Activated CD4-positive, alpha-beta memory T cell treated with anti-CD3 and anti-CD28 coated beads, Interleukin-2, amount 10 ng/mL, durations not matched to agents 7 days and 5 days (primary cell): ENCODE results near the gene CEMIP2. TPM values are rescaled to one million over a fixed set of nuclear protein-coding genes. Genes with fewer than 3 reads are reported as not detected.

ENCODE experiments used
- CTCF ChIA-PET: fragments of 350-600 bp; sonication (Branson Sonifier 250); formaldehyde crosslinking; loops from one replicate; lab custom pipeline; 2021; ENCODE audit warnings: antibody characterized with exemption, inconsistent platforms; lab: Charles Lee
- POLR2A ChIA-PET: fragments of 350-600 bp; sonication (Branson Sonifier 250); formaldehyde crosslinking; loops from one replicate; lab custom pipeline; 2021; ENCODE audit warnings: antibody characterized with exemption; lab: Charles Lee
- DNase-seq: peaks from one replicate; pipeline ENCODE4 v3.0.0-alpha.2; 2020
- H3K27ac Mint-ChIP-seq: one replicate; pipeline ENCODE4 v1.8.0; 2021; ENCODE audit warnings: mild to moderate bottlenecking, mixed read lengths
- H3K27me3 Mint-ChIP-seq: one replicate; pipeline ENCODE4 v1.8.0; 2021; ENCODE audit warnings: mixed read lengths
- H3K36me3 Mint-ChIP-seq: one replicate; pipeline ENCODE4 v1.8.0; 2021; ENCODE audit warnings: low read depth, mixed read lengths
- H3K4me1 Mint-ChIP-seq: one replicate; pipeline ENCODE4 v1.8.0; 2021; ENCODE audit warnings: mixed read lengths
- H3K4me3 Mint-ChIP-seq: one replicate; pipeline ENCODE4 v1.8.0; 2021; ENCODE audit warnings: mild to moderate bottlenecking, mixed read lengths
- H3K9me3 Mint-ChIP-seq: one replicate; pipeline ENCODE4 v1.8.0; 2021; ENCODE audit warnings: mixed read lengths
- total RNA-seq, 2 experiments: library from RNA; stranded (reverse); gene quantifications; one replicate each; pipeline ENCODE4 v1.2.3, GENCODE V29; 2021

CEMIP2 gene
- total RNA-seq, 2 experiments from 2014 or later: 137 to 140 TPM

DNA sequence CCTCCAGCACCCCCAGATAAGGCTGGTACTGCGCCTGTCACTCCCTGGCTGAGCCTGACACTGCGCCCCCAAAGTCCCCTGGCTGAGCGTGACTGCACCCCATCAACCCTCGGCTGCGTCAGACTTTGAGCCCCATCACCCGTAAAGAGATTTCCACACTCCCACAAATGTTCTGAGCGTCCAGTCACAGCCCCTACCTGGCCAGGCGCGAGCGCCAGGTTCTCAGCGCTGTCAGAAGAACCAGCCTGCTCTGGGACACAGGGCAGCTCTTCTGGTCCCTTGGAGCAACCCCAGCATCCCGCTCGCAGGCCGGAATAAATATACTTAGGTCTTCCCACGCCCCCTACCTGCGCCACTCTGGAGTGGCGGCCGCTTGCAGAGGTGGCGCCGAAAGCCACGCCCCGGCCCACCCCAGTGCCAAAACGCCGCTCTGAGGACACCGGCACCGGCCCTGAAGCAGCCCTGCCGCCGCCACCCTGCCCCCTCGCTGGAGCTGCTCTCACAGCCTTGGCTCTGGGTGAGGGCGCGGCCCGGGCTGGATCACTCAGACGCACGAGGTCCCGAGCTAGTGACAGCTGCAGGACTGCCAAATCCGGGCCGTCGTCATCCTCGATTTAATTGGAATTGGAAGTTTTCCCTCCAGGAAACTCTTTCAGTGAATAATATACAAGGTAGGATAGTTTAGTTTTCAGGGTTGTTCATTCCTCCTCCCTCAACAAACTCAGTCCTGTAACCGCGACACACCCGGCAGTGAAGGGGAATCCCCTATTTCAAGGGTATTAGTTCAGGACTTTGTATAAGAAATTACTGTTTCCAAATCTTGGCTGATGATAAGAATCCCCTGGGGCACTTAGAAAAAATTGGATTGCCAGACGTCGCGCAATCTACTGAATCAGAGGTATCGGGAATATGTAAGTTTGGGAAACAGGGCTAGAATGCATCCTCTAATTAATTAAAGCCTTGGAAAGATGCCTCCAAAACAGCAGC lies 1.2 kb upstream of the CEMIP2 start:
- CTCF ChIA-PET: interaction anchor here (0.7 to 5.8 kb wide), 16 partner anchors 9 to 484 kb away, joined by 3 to 65 read pairs (median 4); no protein-coding TSS in a partner anchor
- Mint-ChIP-seq H3K27me3 (no peaks in the 10 kb centered on the region), H3K36me3 (peaks cover 25% of the 10 kb centered on the region), H3K4me1 (peaks cover 24% of the 10 kb centered on the region), H3K9me3 (no peaks in the 10 kb centered on the region), H3K4me3 (peak overlapping the region; percentile 84), H3K27ac (peak overlapping the region; percentile 81)
- DNase-seq: peak; percentile 73
- POLR2A ChIA-PET: interaction anchor here (0.6 to 7.0 kb wide), 17 partner anchors 11 to 255 kb away, joined by 3 to 182 read pairs (median 4); partner anchors contain the start of genes ABHD17B and C9orf85

DNA sequence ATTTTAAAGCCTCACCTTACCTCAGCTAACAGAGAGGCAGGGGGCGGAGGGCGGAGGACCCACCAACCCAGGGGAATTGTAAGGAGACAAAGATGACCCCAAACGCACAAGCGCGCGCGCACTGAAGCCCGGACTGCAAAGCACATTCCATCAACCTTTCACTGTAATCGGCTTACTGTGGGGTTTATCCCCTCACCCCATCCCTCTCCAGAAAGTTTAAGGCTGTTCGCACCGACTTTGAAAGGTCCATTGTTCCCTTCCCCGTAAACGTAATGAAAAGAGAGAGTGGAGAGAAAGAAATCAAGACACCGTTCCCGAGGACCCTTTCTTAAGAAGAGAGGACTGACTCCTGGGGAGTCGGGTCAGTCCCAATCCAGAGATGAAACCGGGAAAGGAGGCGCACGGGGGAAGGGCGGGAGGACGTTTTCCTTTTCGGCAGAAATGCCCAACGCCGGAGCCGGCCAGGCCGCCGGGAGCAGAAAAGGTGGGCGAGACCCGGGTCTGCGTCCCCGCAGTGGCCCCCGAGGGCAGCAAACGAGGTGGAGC lies 464 bp downstream of the CEMIP2 start:
- H3K27me3 Mint-ChIP-seq: no peaks in the 10 kb centered on the region
- POLR2A ChIA-PET: interaction anchor here (0.6 to 7.0 kb wide), 25 partner anchors 8 to 1385 kb away, joined by 3 to 182 read pairs (median 5); partner anchors contain the start of genes ABHD17B and C9orf85
- H3K4me3 Mint-ChIP-seq: peak overlapping the region; percentile 81
- peaks cover 39% of the 10 kb centered on the region for H3K4me1 Mint-ChIP-seq
- H3K9me3 Mint-ChIP-seq: no peaks in the 10 kb centered on the region
- peak overlapping the region; percentile 83 for H3K27ac Mint-ChIP-seq
- peaks cover 32% of the 10 kb centered on the region for H3K36me3 Mint-ChIP-seq
- CTCF ChIA-PET: interaction anchor here (1.1 to 5.8 kb wide), 14 partner anchors 10 to 482 kb away, joined by 3 to 65 read pairs (median 12); partner anchors contain the start of genes ABHD17B and C9orf85
- DNase-seq: peak; percentile 33

- peaks cover 44% of the 10 kb centered on the region for H3K4me1 Mint-ChIP-seq
- ChIA-PET CTCF (interaction anchor here (1.1 to 5.8 kb wide), 15 partner anchors 11 to 482 kb away, joined by 3 to 65 read pairs (median 6); partner anchors contain the start of genes ABHD17B and C9orf85), POLR2A (interaction anchor here (0.6 to 7.0 kb wide), 27 partner anchors 8 to 1386 kb away, joined by 3 to 182 read pairs (median 5); partner anchors contain the start of genes ABHD17B, C9orf85 and ZFAND5)
- H3K27ac Mint-ChIP-seq: peak overlapping the region; percentile 83
- peak overlapping the region; percentile 81 for H3K4me3 Mint-ChIP-seq
- peaks cover 36% of the 10 kb centered on the region for H3K36me3 Mint-ChIP-seq
- no peaks in the 10 kb centered on the region for H3K27me3 Mint-ChIP-seq
- no peak for DNase-seq
- no peaks in the 10 kb centered on the region for H3K9me3 Mint-ChIP-seq
Measured at GRCh38 chr9:71767163-71767775, 1.0 kb downstream of the CEMIP2 start.

GRCh38 chr9:71766663-71767062 lies 1.6 kb downstream of the CEMIP2 start:
- ChIA-PET POLR2A (interaction anchor here (0.9 to 7.0 kb wide), 21 partner anchors 7 to 1383 kb away, joined by 3 to 182 read pairs (median 7); partner anchors contain the start of genes ABHD17B, C9orf85 and ZFAND5), CTCF (interaction anchor here (1.1 to 5.8 kb wide), 12 partner anchors 11 to 163 kb away, joined by 3 to 65 read pairs (median 10); no protein-coding TSS in a partner anchor)
- Mint-ChIP-seq H3K27ac (peak overlapping the region; percentile 83), H3K4me3 (peak overlapping the region; percentile 81), H3K4me1 (peaks cover 50% of the 10 kb centered on the region), H3K36me3 (peaks cover 42% of the 10 kb centered on the region), H3K9me3 (no peaks in the 10 kb centered on the region), H3K27me3 (no peaks in the 10 kb centered on the region)
- peak; percentile 34 for DNase-seq

GRCh38 chr9:71765693-71766092 lies 2.6 kb downstream of the CEMIP2 start:
- Mint-ChIP-seq H3K27me3 (no peaks in the 10 kb centered on the region), H3K4me1 (peaks cover 59% of the 10 kb centered on the region), H3K4me3 (peak overlapping the region; percentile 81), H3K36me3 (peaks cover 51% of the 10 kb centered on the region), H3K27ac (peak overlapping the region; percentile 83), H3K9me3 (no peaks in the 10 kb centered on the region)
- ChIA-PET CTCF (interaction anchor here (1.0 to 5.8 kb wide), 8 partner anchors 12 to 162 kb away, joined by 3 to 65 read pairs (median 10); no protein-coding TSS in a partner anchor), POLR2A (interaction anchor here (0.9 to 7.0 kb wide), 10 partner anchors 15 to 1384 kb away, joined by 3 to 182 read pairs (median 8); partner anchors contain the start of gene ZFAND5)
- no peak for DNase-seq

GRCh38 chr9:71764891-71765290 lies 3.4 kb downstream of the CEMIP2 start:
- peaks cover 58% of the 10 kb centered on the region for H3K4me1 Mint-ChIP-seq
- ChIA-PET CTCF (interaction anchor here (0.6 to 1.5 kb wide), 6 partner anchors 16 to 160 kb away, joined by 3 to 8 read pairs (median 4); no protein-coding TSS in a partner anchor), POLR2A (interaction anchor here (0.9 to 7.0 kb wide), 3 partner anchors 16 to 80 kb away, joined by 3 to 182 read pairs (median 4); no protein-coding TSS in a partner anchor)
- H3K27ac Mint-ChIP-seq: peak overlapping the region; percentile 83
- DNase-seq: no peak
- peaks cover 55% of the 10 kb centered on the region for H3K36me3 Mint-ChIP-seq
- no peaks in the 10 kb centered on the region for H3K27me3 Mint-ChIP-seq
- H3K9me3 Mint-ChIP-seq: no peaks in the 10 kb centered on the region
- peak overlapping the region; percentile 81 for H3K4me3 Mint-ChIP-seq

- Mint-ChIP-seq H3K27me3 (no peaks in the 10 kb centered on the region), H3K9me3 (no peaks in the 10 kb centered on the region), H3K36me3 (peaks cover 56% of the 10 kb centered on the region), H3K27ac (peak overlapping the region; percentile 83), H3K4me3 (peak overlapping the region; percentile 81), H3K4me1 (peaks cover 56% of the 10 kb centered on the region)
- ChIA-PET CTCF (interaction anchor here (0.6 to 1.5 kb wide), 6 partner anchors 17 to 160 kb away, joined by 3 to 8 read pairs (median 4); no protein-coding TSS in a partner anchor), POLR2A (interaction anchor here (0.9 to 7.0 kb wide), 3 partner anchors 16 to 80 kb away, joined by 3 to 182 read pairs (median 4); no protein-coding TSS in a partner anchor)
- no peak for DNase-seq
Measured at GRCh38 chr9:71764463-71764862, 3.9 kb downstream of the CEMIP2 start.

- Mint-ChIP-seq H3K27ac (peak overlapping the region; percentile 83), H3K4me1 (peaks cover 62% of the 10 kb centered on the region), H3K4me3 (peak overlapping the region; percentile 81), H3K36me3 (peaks cover 63% of the 10 kb centered on the region), H3K27me3 (no peaks in the 10 kb centered on the region), H3K9me3 (no peaks in the 10 kb centered on the region)
- POLR2A ChIA-PET: interaction anchor here (7.0 kb wide), 1 partner anchor 17 kb away, joined by 182 read pairs; no protein-coding TSS in a partner anchor
- CTCF ChIA-PET: interaction anchor here (1.5 kb wide), 1 partner anchor 19 kb away, joined by 5 read pairs; no protein-coding TSS in a partner anchor
- no peak for DNase-seq
Measured at GRCh38 chr9:71763832-71764231, 4.5 kb downstream of the CEMIP2 start.

DNA sequence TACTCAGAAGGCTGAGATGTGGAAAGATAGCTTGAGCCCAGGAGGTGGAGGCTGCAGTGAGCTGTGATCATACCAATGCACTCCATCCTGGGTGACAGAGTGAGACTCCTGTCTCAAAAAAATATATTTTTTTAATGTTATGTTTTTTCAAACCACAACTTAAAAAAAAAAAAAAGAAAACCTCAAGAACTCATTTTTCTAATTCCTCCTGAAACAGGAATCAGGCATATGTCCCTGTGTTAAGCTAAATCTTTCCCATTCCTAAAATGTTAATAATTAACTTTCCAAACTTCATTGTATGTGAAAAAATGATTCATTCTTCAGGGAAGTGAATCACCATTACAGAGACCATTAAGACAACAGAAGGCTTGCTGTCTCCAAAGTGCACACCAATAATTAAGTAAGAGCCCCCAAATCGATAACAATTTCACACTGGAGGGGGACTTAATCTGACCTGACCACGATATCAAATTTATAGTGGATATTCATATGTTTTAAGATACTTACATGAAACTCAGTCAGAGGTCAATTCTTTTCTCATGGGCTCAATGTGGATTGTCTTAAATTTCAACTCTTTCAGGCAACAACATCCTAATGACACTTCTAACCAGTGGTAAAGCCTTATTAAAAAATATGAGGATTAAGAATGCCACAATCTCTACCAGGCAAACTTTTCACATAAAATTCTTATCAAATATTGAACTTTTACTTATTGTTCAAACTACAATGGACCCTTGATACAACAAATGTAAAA lies 5.2 kb downstream of the CEMIP2 start:
- POLR2A ChIA-PET: no interaction called here
- Mint-ChIP-seq H3K27me3 (no peaks in the 10 kb centered on the region), H3K9me3 (no peaks in the 10 kb centered on the region), H3K27ac (peak overlapping the region; percentile 83), H3K4me3 (no peak overlapping the region), H3K36me3 (peaks cover 68% of the 10 kb centered on the region), H3K4me1 (peaks cover 70% of the 10 kb centered on the region)
- DNase-seq: no peak
- CTCF ChIA-PET: interaction anchor here (0.7 to 1.1 kb wide), 4 partner anchors 21 to 139 kb away, joined by 3 to 5 read pairs (median 3); no protein-coding TSS in a partner anchor

DNA sequence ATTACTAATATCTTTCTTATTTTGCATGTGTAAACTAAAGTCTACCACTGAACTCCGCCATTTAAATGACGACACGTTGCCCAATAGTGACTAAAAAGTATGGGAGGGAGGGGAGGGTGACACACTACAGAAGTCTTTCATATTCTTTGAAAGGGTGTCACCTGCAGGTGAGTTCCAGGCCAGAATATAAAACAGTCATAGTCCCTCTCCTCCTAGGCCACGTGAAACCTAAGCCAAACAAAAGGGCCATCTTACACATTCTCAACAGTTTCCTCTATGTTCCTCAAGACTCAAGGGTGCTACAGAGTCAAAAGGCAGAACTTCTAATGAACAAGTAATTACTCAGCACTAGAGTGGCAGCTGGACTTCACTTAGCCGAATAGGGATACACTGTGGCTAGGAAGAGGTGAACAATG lies 6.4 kb downstream of the CEMIP2 start:
- H3K36me3 Mint-ChIP-seq: peaks cover 65% of the 10 kb centered on the region
- ChIA-PET POLR2A (no interaction called here), CTCF (interaction anchor here (1.6 kb wide), 1 partner anchor 20 kb away, joined by 3 read pairs; no protein-coding TSS in a partner anchor)

GRCh38 chr9:71760901-71761300 lies 7.4 kb downstream of the CEMIP2 start:
- Mint-ChIP-seq H3K27me3 (no peaks in the 10 kb centered on the region), H3K4me3 (no peak overlapping the region), H3K27ac (no peak overlapping the region), H3K4me1 (peaks cover 84% of the 10 kb centered on the region), H3K9me3 (no peaks in the 10 kb centered on the region), H3K36me3 (peaks cover 64% of the 10 kb centered on the region)
- ChIA-PET CTCF (interaction anchor here (1.6 to 2.4 kb wide), 2 partner anchors 21 to 156 kb away, joined by 3 to 7 read pairs; no protein-coding TSS in a partner anchor), POLR2A (no interaction called here)
- DNase-seq: no peak

More for the DNA sequence above, 6.4 kb downstream of the CEMIP2 start:
- H3K4me1 Mint-ChIP-seq: peaks cover 81% of the 10 kb centered on the region
- H3K4me3 Mint-ChIP-seq: no peak overlapping the region
- H3K9me3 Mint-ChIP-seq: no peaks in the 10 kb centered on the region
- no peaks in the 10 kb centered on the region for H3K27me3 Mint-ChIP-seq
- DNase-seq: no peak
- H3K27ac Mint-ChIP-seq: no peak overlapping the region
